Astrocyte of the cerebellum (primary cell): ENCODE measurements around the gene ROCK1.

ENCODE experiments used
- DNase-seq: peaks from one replicate; pipeline ENCODE4 v3.0.0-alpha.2; 2011; ENCODE audit warnings: low read depth
- H3K4me3 ChIP-seq: 2 replicates; pipeline ENCODE4 v1.5.1; 2011; ENCODE audit warnings: mild to moderate bottlenecking, low read depth, low read length, moderate library complexity
- CTCF ChIP-seq: IDR thresholded peaks from 2 replicates; pipeline ENCODE4 v1.5.1; 2012; ENCODE audit warnings: low read length, low read depth, moderate library complexity, mild to moderate bottlenecking; ENCODE audit errors: missing control alignments
- in situ Hi-C: cut with HindIII; loops from 2 replicates; pipeline ENCODE4 v1.10.0; 2017; ENCODE audit warnings: low sequenced_read_pairs

Gene ROCK1

DNA sequence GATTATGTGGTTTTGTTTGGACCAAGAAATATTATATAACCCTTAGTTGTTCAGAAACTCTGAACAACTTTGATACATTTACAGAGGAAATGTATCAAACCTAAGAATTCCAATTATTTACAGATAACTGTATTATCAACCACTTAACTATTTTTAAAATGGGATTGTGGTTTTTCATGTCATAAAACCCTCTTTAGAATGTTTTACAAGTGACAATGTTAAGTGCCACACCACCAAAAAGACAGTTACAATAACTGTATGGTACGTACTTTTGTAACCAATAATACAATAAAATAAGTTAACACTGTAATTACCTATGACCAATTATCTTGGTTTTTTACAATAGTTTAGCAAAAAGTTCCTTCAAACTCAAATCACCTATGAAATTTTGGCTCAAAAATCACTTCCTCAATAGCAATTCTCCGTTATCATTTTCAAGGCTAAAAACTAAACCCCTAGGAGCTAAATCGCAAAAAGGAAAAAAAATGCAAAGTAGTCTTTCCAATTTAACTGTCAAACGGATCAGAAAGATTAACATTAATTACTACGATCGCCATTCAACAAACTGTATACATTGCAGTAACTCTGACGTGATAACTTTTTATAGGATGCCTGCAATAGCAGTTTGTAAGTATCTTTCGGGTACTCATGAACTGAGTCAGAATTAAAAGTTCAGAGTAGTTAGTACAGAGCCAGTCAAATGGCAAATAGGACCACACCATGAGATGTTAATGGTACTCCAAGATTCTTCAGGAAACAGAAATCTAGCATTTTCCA, 1.5 kb downstream of the ROCK1 start:
- no peak for DNase-seq
- in situ Hi-C loops, result loop anchor here (5.0 kb wide), 1 partner anchor 82 kb away; no protein-coding TSS in a partner anchor
- TF ChIP-seq CTCF, result no peak
- peak overlapping the region; percentile 96 for H3K4me3 ChIP-seq

DNA sequence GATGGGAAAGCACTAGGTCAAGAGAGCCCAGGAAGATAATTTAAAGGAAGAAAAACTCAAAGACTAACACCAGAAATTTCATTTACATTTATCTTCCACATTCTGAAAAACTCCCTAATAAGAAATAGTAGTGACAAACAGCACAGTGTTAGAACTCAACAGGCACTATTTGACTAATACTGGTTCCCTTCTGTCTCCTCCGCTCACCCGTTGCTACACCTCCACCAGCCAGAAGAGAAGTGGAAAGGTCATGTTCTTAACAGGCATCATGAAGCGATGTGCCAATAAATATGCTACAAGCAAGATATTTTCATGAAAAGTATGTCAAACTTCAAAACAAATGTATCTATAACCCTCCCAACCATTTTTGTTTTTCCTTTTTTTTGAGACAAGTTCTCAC, 5.7 kb downstream of the ROCK1 start:
- in situ Hi-C loops, result loop anchor here (5.0 kb wide), 1 partner anchor 86 kb away; no protein-coding TSS in a partner anchor
- no peak for DNase-seq
- H3K4me3 ChIP-seq, result no peak overlapping the region
- no peak for TF ChIP-seq CTCF

- in situ Hi-C loops, result no loop called here
- DNase-seq, result no peak
- no peak overlapping the region for H3K4me3 ChIP-seq
- TF ChIP-seq CTCF, result no peak
Observed at GRCh38 chr18:21101172-21101571, 10.4 kb downstream of the ROCK1 start.

GRCh38 chr18:21100678-21101077, 10.9 kb downstream of the ROCK1 start:
- in situ Hi-C loops, result no loop called here
- TF ChIP-seq CTCF, result no peak
- no peak overlapping the region for H3K4me3 ChIP-seq
- no peak for DNase-seq

GRCh38 chr18:21100146-21100545, 11.5 kb downstream of the ROCK1 start:
- no peak overlapping the region for H3K4me3 ChIP-seq
- TF ChIP-seq CTCF, result no peak
- in situ Hi-C loops, result no loop called here
- DNase-seq, result no peak

GRCh38 chr18:21099442-21099841, 12.2 kb downstream of the ROCK1 start:
- TF ChIP-seq CTCF, result no peak
- DNase-seq, result no peak
- no peak overlapping the region for H3K4me3 ChIP-seq
- in situ Hi-C loops, result no loop called here

DNA sequence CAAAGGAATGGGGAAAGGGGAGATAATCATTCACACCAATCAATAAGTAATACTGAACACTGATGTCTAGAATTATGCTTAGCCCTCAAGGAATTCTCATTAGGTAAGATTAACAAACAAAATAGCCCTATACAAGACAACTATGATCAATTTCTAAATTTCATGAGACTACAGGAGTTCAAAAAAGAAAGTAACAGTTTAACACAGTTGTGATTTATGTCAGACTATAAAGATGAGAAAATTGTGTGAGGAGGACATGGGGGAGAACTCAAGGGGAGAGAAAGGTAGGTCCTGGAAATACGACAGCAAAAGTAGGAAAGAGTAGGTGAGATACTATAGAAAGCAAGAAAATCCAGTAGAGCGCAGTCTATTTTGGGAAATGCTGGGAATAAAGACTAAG, 14.9 kb downstream of the ROCK1 start:
- in situ Hi-C loops, result no loop called here
- no peak overlapping the region for H3K4me3 ChIP-seq
- DNase-seq, result no peak
- no peak for TF ChIP-seq CTCF
